ENCODE measurements around the gene MCC.

GRCh38 chr5:113087976-113088514, 400.2 kb downstream of the MCC start:
- TF ChIP-seq, protein P1, sequence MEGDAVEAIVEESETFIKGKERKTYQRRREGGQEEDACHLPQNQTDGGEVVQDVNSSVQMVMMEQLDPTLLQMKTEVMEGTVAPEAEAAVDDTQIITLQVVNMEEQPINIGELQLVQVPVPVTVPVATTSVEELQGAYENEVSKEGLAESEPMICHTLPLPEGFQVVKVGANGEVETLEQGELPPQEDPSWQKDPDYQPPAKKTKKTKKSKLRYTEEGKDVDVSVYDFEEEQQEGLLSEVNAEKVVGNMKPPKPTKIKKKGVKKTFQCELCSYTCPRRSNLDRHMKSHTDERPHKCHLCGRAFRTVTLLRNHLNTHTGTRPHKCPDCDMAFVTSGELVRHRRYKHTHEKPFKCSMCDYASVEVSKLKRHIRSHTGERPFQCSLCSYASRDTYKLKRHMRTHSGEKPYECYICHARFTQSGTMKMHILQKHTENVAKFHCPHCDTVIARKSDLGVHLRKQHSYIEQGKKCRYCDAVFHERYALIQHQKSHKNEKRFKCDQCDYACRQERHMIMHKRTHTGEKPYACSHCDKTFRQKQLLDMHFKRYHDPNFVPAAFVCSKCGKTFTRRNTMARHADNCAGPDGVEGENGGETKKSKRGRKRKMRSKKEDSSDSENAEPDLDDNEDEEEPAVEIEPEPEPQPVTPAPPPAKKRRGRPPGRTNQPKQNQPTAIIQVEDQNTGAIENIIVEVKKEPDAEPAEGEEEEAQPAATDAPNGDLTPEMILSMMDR (IDR thresholded peaks at IDR 0.05; ENCODE audit: low read depth, low read length, missing input control) = no peak
- TF ChIP-seq FOXA1 (IDR thresholded peaks at IDR 0.05) (no peak), REST (IDR thresholded peaks at IDR 0.05) (no peak), YY1 (IDR thresholded peaks at IDR 0.05) (no peak), SP1 (IDR thresholded peaks at IDR 0.05) (no peak), TAF1 (conservative IDR thresholded peaks at IDR 0.05) (no peak), RAD21 (IDR thresholded peaks at IDR 0.05) (no peak), RXRA (IDR thresholded peaks at IDR 0.05) (no peak), ATF3 (IDR thresholded peaks at IDR 0.05) (no peak), GABPA (IDR thresholded peaks at IDR 0.05 in 1 of 2, conservative IDR thresholded peaks at IDR 0.05 in 1 of 2) (no peak), FOXA2 (IDR thresholded peaks at IDR 0.05) (no peak), MAX (IDR thresholded peaks at IDR 0.05) (no peak), EGR1 (IDR thresholded peaks at IDR 0.05; ENCODE audit: low read depth in 2 of 2) (no peak)

Measured in liver (tissue), 3 donors.